IMR-90 (cell line): Measurements from ENCODE around the gene SLC28A3. TPM values are rescaled to one million over a fixed set of nuclear protein-coding genes. Genes with fewer than 3 reads are reported as not detected.

Experiments
- ATAC-seq: fragments of 200-7000 bp; cut with Tn5 transposase; 2 replicates; pipeline ENCODE4 v1.9.1; 2020; ENCODE audit warnings: low read depth, mild to moderate bottlenecking, moderate library complexity
- BruUV-seq: library from RNA; stranded (reverse); fragments of 400-500 nt; replicated peaks from 2 replicates; lab custom pipeline; 2021; lab: Mats Ljungman, UMichigan
- CTCF ChIA-PET: fragments of 300-600 bp; formaldehyde crosslinking; extraction: SDS; loops from one replicate; lab custom pipeline; 2021; ENCODE audit warnings: antibody characterized with exemption; lab: Yijun Ruan, JAX
- POLR2A ChIA-PET: fragments of 300-600 bp; sonication (Branson Sonifier 250); formaldehyde crosslinking; loops from one replicate; lab custom pipeline; 2022; ENCODE audit warnings: antibody characterized with exemption; ENCODE audit not compliant: unreplicated experiment; lab: Charles Lee
- DNase-seq: peaks from one replicate; pipeline ENCODE4 v3.0.0; 2013
- H2AFZ ChIP-seq: replicated peaks from 2 replicates; pipeline ENCODE3; 2013; ENCODE audit warnings: low read length, mild to moderate bottlenecking; ENCODE audit not compliant: poor library complexity
- H2AK5ac ChIP-seq: 2 replicates; pipeline ENCODE4 v1.6.1; 2013; ENCODE audit warnings: low read depth, low read length, inconsistent platforms
- H2AK9ac ChIP-seq: replicated peaks from 2 replicates; pipeline ENCODE3; 2013; ENCODE audit warnings: mild to moderate bottlenecking, low read depth, low read length, moderate library complexity; ENCODE audit not compliant: poor library complexity
- H2BK120ac ChIP-seq: 2 replicates; pipeline ENCODE4 v1.6.1; 2013; ENCODE audit warnings: low read depth, low read length, inconsistent platforms
- H2BK15ac ChIP-seq: 3 replicates; pipeline ENCODE4 v1.6.1; 2013; ENCODE audit warnings: low read depth, low read length, inconsistent platforms
- H2BK20ac ChIP-seq: 2 replicates; pipeline ENCODE4 v1.6.1; 2013; ENCODE audit warnings: low read depth, mild to moderate bottlenecking, inconsistent platforms, low read length, moderate library complexity
- H2BK5ac ChIP-seq: 2 replicates; pipeline ENCODE4 v1.6.1; 2013; ENCODE audit warnings: mild to moderate bottlenecking, low read depth, low read length, inconsistent platforms; ENCODE audit not compliant: poor library complexity, severe bottlenecking
- H3K14ac ChIP-seq: replicated peaks from 2 replicates; pipeline ENCODE4 v1.6.1; 2013; ENCODE audit warnings: low read depth, low read length, inconsistent platforms
- H3K18ac ChIP-seq: 2 replicates; pipeline ENCODE4 v1.6.1; 2013; ENCODE audit warnings: low read depth, low read length, control low read depth
- H3K23ac ChIP-seq: 2 replicates; pipeline ENCODE4 v1.6.1; 2013; ENCODE audit warnings: low read depth, low read length, inconsistent platforms
- H3K27ac ChIP-seq: 2 replicates; pipeline ENCODE4 v1.5.1; 2013; ENCODE audit warnings: mild to moderate bottlenecking, control low read depth, low read length; ENCODE audit not compliant: insufficient read depth
- H3K27me3 ChIP-seq: 2 replicates; pipeline ENCODE4 v1.6.1; 2013; ENCODE audit warnings: low read length; ENCODE audit not compliant: control insufficient read depth, insufficient read depth
- H3K36me3 ChIP-seq: 2 replicates; pipeline ENCODE4 v1.6.1; 2013; ENCODE audit warnings: low read length, mixed read lengths; ENCODE audit not compliant: control insufficient read depth, insufficient read depth
- H3K4ac ChIP-seq: 2 replicates; pipeline ENCODE4 v1.6.1; 2013; ENCODE audit warnings: low read depth, low read length, inconsistent platforms
- H3K4me1 ChIP-seq: 2 replicates; pipeline ENCODE4 v1.6.1; 2013; ENCODE audit warnings: low read length, mixed read lengths; ENCODE audit not compliant: control insufficient read depth, insufficient read depth
- H3K4me2 ChIP-seq: 2 replicates; pipeline ENCODE4 v1.6.1; 2013; ENCODE audit warnings: low read depth, mild to moderate bottlenecking, control low read depth, low read length, moderate library complexity
- H3K4me3 ChIP-seq: 2 replicates; pipeline ENCODE4 v1.5.1; 2013; ENCODE audit warnings: low read depth, mild to moderate bottlenecking, control low read depth, low read length, moderate library complexity; ENCODE audit not compliant: insufficient read depth
- H3K56ac ChIP-seq: 2 replicates; pipeline ENCODE4 v1.6.1; 2013; ENCODE audit warnings: low read length, inconsistent platforms; ENCODE audit not compliant: insufficient read depth; ENCODE audit errors: extremely low read depth
- H3K79me1 ChIP-seq, 2 experiments: 2 replicates each; pipeline ENCODE4 v1.6.1; 2013; ENCODE audit warnings: low read length in 2 of 2, inconsistent platforms in 1 of 2, low read depth in 1 of 2
- H3K9ac ChIP-seq: 2 replicates; pipeline ENCODE4 v1.6.1; 2013; ENCODE audit warnings: low read depth, low read length, control low read depth
- H3K9me1 ChIP-seq: 2 replicates; pipeline ENCODE4 v1.6.1; 2013; ENCODE audit warnings: low read length, inconsistent platforms; ENCODE audit not compliant: insufficient read depth
- H3K9me3 ChIP-seq: 2 replicates; pipeline ENCODE4 v1.6.1; 2013; ENCODE audit warnings: low read length; ENCODE audit not compliant: control insufficient read depth, insufficient read depth
- H4K20me1 ChIP-seq: 2 replicates; pipeline ENCODE4 v1.6.1; 2013; ENCODE audit warnings: low read length, inconsistent platforms; ENCODE audit not compliant: insufficient read depth
- H4K5ac ChIP-seq: 2 replicates; pipeline ENCODE4 v1.6.1; 2013; ENCODE audit warnings: mild to moderate bottlenecking, low read depth, low read length, control low read depth
- H4K8ac ChIP-seq, 2 experiments: 2 replicates each; pipeline ENCODE4 v1.6.1; 2013; ENCODE audit warnings: low read depth in 2 of 2, low read length in 2 of 2, control low read depth in 1 of 2, inconsistent platforms in 1 of 2
- H4K91ac ChIP-seq: 2 replicates; pipeline ENCODE4 v1.6.1; 2013; ENCODE audit warnings: low read depth, low read length, inconsistent platforms; ENCODE audit not compliant: insufficient read depth
- BHLHE40 ChIP-seq: fragments of 150-350 bp; IDR thresholded peaks from 2 replicates; pipeline ENCODE4 v1.6.1; 2016; ENCODE audit warnings: mild to moderate bottlenecking, low read depth, low read length
- CEBPB ChIP-seq: IDR thresholded peaks from 2 replicates; pipeline ENCODE4 v1.6.1; 2012; ENCODE audit warnings: low read depth, low read length, improper control_type of control experiment
- CTCF ChIP-seq: conservative IDR thresholded peaks from 2 replicates; pipeline ENCODE4 v1.5.1; 2012; ENCODE audit warnings: mild to moderate bottlenecking, low read depth, low read length, improper control_type of control experiment
- ELK1 ChIP-seq: fragments of 150-350 bp; IDR thresholded peaks from 2 replicates; pipeline ENCODE4 v1.6.1; 2016; ENCODE audit warnings: low read depth, mild to moderate bottlenecking, low read length, moderate library complexity, borderline replicate concordance
- FOS ChIP-seq: fragments of 150-350 bp; IDR thresholded peaks from 2 replicates; pipeline ENCODE4 v1.6.1; 2016; ENCODE audit warnings: low read depth, low read length
- MAFK ChIP-seq: IDR thresholded peaks from 2 replicates; pipeline ENCODE4 v1.6.1; 2012; ENCODE audit warnings: low read depth, low read length, improper control_type of control experiment
- MAZ ChIP-seq: IDR thresholded peaks from 2 replicates; pipeline ENCODE4 v1.6.1; 2012; ENCODE audit warnings: low read depth, mild to moderate bottlenecking, low read length, improper control_type of control experiment, moderate library complexity, borderline replicate concordance
- MXI1 ChIP-seq: IDR thresholded peaks from 2 replicates; pipeline ENCODE4 v1.6.1; 2012; ENCODE audit warnings: low read depth, mild to moderate bottlenecking, low read length, moderate library complexity, borderline replicate concordance
- NFE2L2 ChIP-seq: fragments of 150-350 bp; IDR thresholded peaks from 2 replicates; pipeline ENCODE4 v1.6.1; 2016; ENCODE audit warnings: low read depth, mild to moderate bottlenecking, low read length
- POLR2A ChIP-seq: IDR thresholded peaks from 2 replicates; pipeline ENCODE4 v1.6.1; 2012; ENCODE audit warnings: mild to moderate bottlenecking, low read depth, low read length
- RAD21 ChIP-seq: IDR thresholded peaks from 2 replicates; pipeline ENCODE4 v1.6.1; 2012; ENCODE audit warnings: low read length, improper control_type of control experiment
- RCOR1 ChIP-seq: IDR thresholded peaks from 2 replicates; pipeline ENCODE4 v1.6.1; 2012; ENCODE audit warnings: mild to moderate bottlenecking, low read length, improper control_type of control experiment; ENCODE audit not compliant: insufficient replicate concordance
- RFX5 ChIP-seq: IDR thresholded peaks from 2 replicates; pipeline ENCODE4 v1.8.0; 2012; ENCODE audit warnings: low read depth, mild to moderate bottlenecking, low read length, moderate library complexity
- SMC3 ChIP-seq: fragments of 150-350 bp; IDR thresholded peaks from 2 replicates; pipeline ENCODE4 v1.6.1; 2016; ENCODE audit warnings: low read depth, mild to moderate bottlenecking, antibody characterized with exemption, low read length, moderate library complexity
- WGBS, 2 experiments: methylation state at CpG; one replicate each; pipeline versions ENCODE4 v1.1.5 to v1.1.7; 2013; ENCODE audit warnings: missing lambda C conversion rate in 2 of 2; ENCODE audit not compliant: insufficient read length in 1 of 2; ENCODE audit errors: extremely low coverage in 2 of 2; 5-methylcytosine and 5-hydroxymethylcytosine counted together
- dilution Hi-C: fragments of 300-500 bp; cut with HindIII; formaldehyde crosslinking; loops from one replicate; pipeline ENCODE4 v1.14.3; 2018; ENCODE audit warnings: low sequenced_read_pairs; ENCODE audit not compliant: unreplicated experiment
- in situ Hi-C: fragments of 300-500 bp; cut with MboI; formaldehyde crosslinking; loops from 3 replicates; pipeline ENCODE4 v1.14.3; 2019; ENCODE audit warnings: low sequenced_read_pairs, inconsistent platforms, mixed read lengths
- intact Hi-C: fragments of 100-400 bp; cut with micrococcal nuclease; formaldehyde crosslinking; loops from 2 replicates; pipeline ENCODE4 v1.10.0; 2022
- polyA plus RNA-seq, 3 experiments: library from polyadenylated mRNA; depleted of rRNA; stranded (reverse); fragments of >200 nt; gene quantifications; 2 replicates each; pipeline ENCODE4 v1.2.3, GENCODE V29; 2012; ENCODE audit warnings: low replicate concordance in 1 of 3
- total RNA-seq: library from RNA; depleted of rRNA; stranded (reverse); fragments of >200 nt; gene quantifications from 2 replicates; pipeline ENCODE4 v1.2.3, GENCODE V29; 2012
- TF ChIP-seq, protein P1 (sequence below): fragments of 150-350 bp; IDR thresholded peaks from 2 replicates; pipeline ENCODE4 v1.6.1; 2017; ENCODE audit warnings: mild to moderate bottlenecking, antibody characterized with exemption, low read length, low read depth

The SLC28A3 gene
- total and polyA plus RNA-seq, 2 of the 4 experiments (the other 2 are of a cell fraction) = 1.1 to 2.2 TPM

GRCh38 chr9:84384617-84385016, 44.1 kb upstream of the SLC28A3 start:
- Histone ChIP-seq H3K56ac (no peak overlapping the region), H2AFZ (no peak overlapping the region)
- CTCF ChIA-PET = interaction anchor here (1.3 kb wide), 1 partner anchor 13 kb away, joined by 4 read pairs; no protein-coding TSS in a partner anchor

More at GRCh38 chr9:84384617-84385016, 44.1 kb upstream of the SLC28A3 start:
- H3K9ac ChIP-seq = no peak overlapping the region
- no peaks in the 10 kb centered on the region for H3K9me3 ChIP-seq
- no peak overlapping the region for H2BK5ac ChIP-seq
- H3K18ac ChIP-seq = no peak overlapping the region
- no peak overlapping the region for H3K27ac ChIP-seq
- H4K91ac ChIP-seq = no peak overlapping the region
- H3K79me1 ChIP-seq = no peaks in the 10 kb centered on the region
- in situ Hi-C loops (no loop called here), intact Hi-C loops (no loop called here), dilution Hi-C loops (no loop called here)
- H4K20me1 ChIP-seq = no peaks in the 10 kb centered on the region
- POLR2A ChIA-PET = no interaction called here
- H2BK20ac ChIP-seq = no peak overlapping the region
- no peak for DNase-seq
- H2BK15ac ChIP-seq = no peak overlapping the region
- no peak overlapping the region for H3K4me3 ChIP-seq
- no peaks in the 10 kb centered on the region for H3K36me3 ChIP-seq
- no peak overlapping the region for H4K5ac ChIP-seq
- TF ChIP-seq RFX5 (no peak), RCOR1 (no peak), MAFK (no peak), CEBPB (no peak), RAD21 (no peak), SMC3 (no peak), ELK1 (no peak), CTCF (no peak), POLR2A (no peak), NFE2L2 (no peak), FOS (no peak), MAZ (no peak), BHLHE40 (no peak), MXI1 (no peak)
- TF ChIP-seq, protein P1, sequence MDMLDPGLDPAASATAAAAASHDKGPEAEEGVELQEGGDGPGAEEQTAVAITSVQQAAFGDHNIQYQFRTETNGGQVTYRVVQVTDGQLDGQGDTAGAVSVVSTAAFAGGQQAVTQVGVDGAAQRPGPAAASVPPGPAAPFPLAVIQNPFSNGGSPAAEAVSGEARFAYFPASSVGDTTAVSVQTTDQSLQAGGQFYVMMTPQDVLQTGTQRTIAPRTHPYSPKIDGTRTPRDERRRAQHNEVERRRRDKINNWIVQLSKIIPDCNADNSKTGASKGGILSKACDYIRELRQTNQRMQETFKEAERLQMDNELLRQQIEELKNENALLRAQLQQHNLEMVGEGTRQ = no peak
- no peak for ATAC-seq
- H2AK9ac ChIP-seq = no peak overlapping the region
- BruUV-seq = no TSS peak
- no peak overlapping the region for H4K8ac ChIP-seq
- no peaks in the 10 kb centered on the region for H3K27me3 ChIP-seq
- no peak overlapping the region for H2AK5ac ChIP-seq
- WGBS, 2 experiments = no CpG with 5 or more reads among the region's 1 CpG
- H3K23ac ChIP-seq = no peak overlapping the region
- no peak overlapping the region for H3K4me2 ChIP-seq
- no peak overlapping the region for H3K14ac ChIP-seq
- H2BK120ac ChIP-seq = no peak overlapping the region
- H3K4me1 ChIP-seq = no peaks in the 10 kb centered on the region
- H3K4ac ChIP-seq = no peak overlapping the region
- no peaks in the 10 kb centered on the region for H3K9me1 ChIP-seq
